ENCODE results near the gene MTHFD1L.

The MTHFD1L gene

GRCh38 chr6:150971219-150971618 lies 105.7 kb downstream of the MTHFD1L start:
- H3K36me3 ChIP-seq (ENCODE audit: control insufficient read depth in 1 of 2, insufficient read depth in 2 of 2, low read length in 2 of 2) = peaks cover 12 to 18% of the 10 kb centered on the region in 2 donors
- no peaks in the 10 kb centered on the region for H3K27me3 ChIP-seq (ENCODE audit: low read depth, low read length)
- no peak overlapping the region for H3K4me3 ChIP-seq (ENCODE audit: low read depth in 1 of 2, low read length in 2 of 2)
- H3K27ac ChIP-seq (ENCODE audit: low read length) = no peak overlapping the region
- H3K4me1 ChIP-seq (ENCODE audit: control insufficient read depth in 1 of 2, insufficient read depth in 2 of 2, low read length in 2 of 2) = no peaks in the 10 kb centered on the region
- H3K9me3 ChIP-seq (ENCODE audit: control insufficient read depth in 1 of 2, low read length in 2 of 2) = no peaks in the 10 kb centered on the region

GRCh38 chr6:150975136-150975535 lies 109.6 kb downstream of the MTHFD1L start:
- Histone ChIP-seq H3K27ac (ENCODE audit: low read length) (no peak overlapping the region), H3K4me3 (ENCODE audit: low read depth in 1 of 2, low read length in 2 of 2) (no peak overlapping the region), H3K36me3 (ENCODE audit: control insufficient read depth in 1 of 2, insufficient read depth in 2 of 2, low read length in 2 of 2) (peaks cover 12 to 18% of the 10 kb centered on the region in 2 donors), H3K9me3 (ENCODE audit: control insufficient read depth in 1 of 2, low read length in 2 of 2) (no peaks in the 10 kb centered on the region), H3K4me1 (ENCODE audit: control insufficient read depth in 1 of 2, insufficient read depth in 2 of 2, low read length in 2 of 2) (peaks cover 0 to 3% of the 10 kb centered on the region in 2 donors), H3K27me3 (ENCODE audit: low read depth, low read length) (no peaks in the 10 kb centered on the region)

- H3K4me1 ChIP-seq (ENCODE audit: control insufficient read depth in 1 of 2, insufficient read depth in 2 of 2, low read length in 2 of 2) = peaks cover 0 to 8% of the 10 kb centered on the region in 2 donors
- H3K27me3 ChIP-seq (ENCODE audit: low read depth, low read length) = no peaks in the 10 kb centered on the region
- peaks cover 3 to 17% of the 10 kb centered on the region in 2 donors for H3K36me3 ChIP-seq (ENCODE audit: control insufficient read depth in 1 of 2, insufficient read depth in 2 of 2, low read length in 2 of 2)
- no peak overlapping the region for H3K27ac ChIP-seq (ENCODE audit: low read length)
- no peaks in the 10 kb centered on the region for H3K9me3 ChIP-seq (ENCODE audit: control insufficient read depth in 1 of 2, low read length in 2 of 2)
- no peak overlapping the region for H3K4me3 ChIP-seq (ENCODE audit: low read depth in 1 of 2, low read length in 2 of 2)
Measured at GRCh38 chr6:150977281-150977680, 111.8 kb downstream of the MTHFD1L start.

GRCh38 chr6:150978624-150979023 lies 113.1 kb downstream of the MTHFD1L start:
- H3K9me3 ChIP-seq (ENCODE audit: control insufficient read depth in 1 of 2, low read length in 2 of 2) = no peaks in the 10 kb centered on the region
- peaks cover 0 to 3% of the 10 kb centered on the region in 2 donors for H3K36me3 ChIP-seq (ENCODE audit: control insufficient read depth in 1 of 2, insufficient read depth in 2 of 2, low read length in 2 of 2)
- H3K4me3 ChIP-seq (ENCODE audit: low read depth in 1 of 2, low read length in 2 of 2) = no peak overlapping the region
- no peaks in the 10 kb centered on the region for H3K27me3 ChIP-seq (ENCODE audit: low read depth, low read length)
- no peak overlapping the region for H3K27ac ChIP-seq (ENCODE audit: low read length)
- H3K4me1 ChIP-seq (ENCODE audit: control insufficient read depth in 1 of 2, insufficient read depth in 2 of 2, low read length in 2 of 2) = peaks cover 0 to 8% of the 10 kb centered on the region in 2 donors

GRCh38 chr6:150979826-150980350 lies 114.4 kb downstream of the MTHFD1L start:
- Histone ChIP-seq H3K9me3 (ENCODE audit: control insufficient read depth in 1 of 2, low read length in 2 of 2) (no peaks in the 10 kb centered on the region), H3K4me1 (ENCODE audit: control insufficient read depth in 1 of 2, insufficient read depth in 2 of 2, low read length in 2 of 2) (peaks cover 0 to 8% of the 10 kb centered on the region in 2 donors), H3K27ac (ENCODE audit: low read length) (no peak overlapping the region), H3K27me3 (ENCODE audit: low read depth, low read length) (no peaks in the 10 kb centered on the region), H3K4me3 (ENCODE audit: low read depth in 1 of 2, low read length in 2 of 2) (no peak overlapping the region), H3K36me3 (ENCODE audit: control insufficient read depth in 1 of 2, insufficient read depth in 2 of 2, low read length in 2 of 2) (no peaks in the 10 kb centered on the region)

- H3K4me3 ChIP-seq (ENCODE audit: low read depth in 1 of 2, low read length in 2 of 2) = no peak overlapping the region
- H3K27me3 ChIP-seq (ENCODE audit: low read depth, low read length) = no peaks in the 10 kb centered on the region
- no peaks in the 10 kb centered on the region for H3K36me3 ChIP-seq (ENCODE audit: control insufficient read depth in 1 of 2, insufficient read depth in 2 of 2, low read length in 2 of 2)
- H3K27ac ChIP-seq (ENCODE audit: low read length) = no peak overlapping the region
- no peaks in the 10 kb centered on the region for H3K9me3 ChIP-seq (ENCODE audit: control insufficient read depth in 1 of 2, low read length in 2 of 2)
- H3K4me1 ChIP-seq (ENCODE audit: control insufficient read depth in 1 of 2, insufficient read depth in 2 of 2, low read length in 2 of 2) = peaks cover 0 to 8% of the 10 kb centered on the region in 2 donors
Measured at GRCh38 chr6:150981095-150981494, 115.6 kb downstream of the MTHFD1L start.

- H3K9me3 ChIP-seq (ENCODE audit: control insufficient read depth in 1 of 2, low read length in 2 of 2) = no peaks in the 10 kb centered on the region
- H3K27ac ChIP-seq (ENCODE audit: low read length) = no peak overlapping the region
- no peaks in the 10 kb centered on the region for H3K36me3 ChIP-seq (ENCODE audit: control insufficient read depth in 1 of 2, insufficient read depth in 2 of 2, low read length in 2 of 2)
- no peaks in the 10 kb centered on the region for H3K27me3 ChIP-seq (ENCODE audit: low read depth, low read length)
- H3K4me1 ChIP-seq (ENCODE audit: control insufficient read depth in 1 of 2, insufficient read depth in 2 of 2, low read length in 2 of 2) = peaks cover 0 to 8% of the 10 kb centered on the region in 2 donors
- no peak overlapping the region for H3K4me3 ChIP-seq (ENCODE audit: low read depth in 1 of 2, low read length in 2 of 2)
Measured at GRCh38 chr6:150981669-150982068, 116.2 kb downstream of the MTHFD1L start.

- Histone ChIP-seq H3K36me3 (ENCODE audit: control insufficient read depth in 1 of 2, insufficient read depth in 2 of 2, low read length in 2 of 2) (no peaks in the 10 kb centered on the region), H3K4me3 (ENCODE audit: low read depth in 1 of 2, low read length in 2 of 2) (no peak overlapping the region), H3K9me3 (ENCODE audit: control insufficient read depth in 1 of 2, low read length in 2 of 2) (no peaks in the 10 kb centered on the region), H3K4me1 (ENCODE audit: control insufficient read depth in 1 of 2, insufficient read depth in 2 of 2, low read length in 2 of 2) (peaks cover 0 to 3% of the 10 kb centered on the region in 2 donors), H3K27me3 (ENCODE audit: low read depth, low read length) (no peaks in the 10 kb centered on the region), H3K27ac (ENCODE audit: low read length) (no peak overlapping the region)
Measured at GRCh38 chr6:150987371-150987828, 121.9 kb downstream of the MTHFD1L start.

GRCh38 chr6:150987855-150988464 lies 122.5 kb downstream of the MTHFD1L start:
- Histone ChIP-seq H3K27ac (ENCODE audit: low read length) (no peak overlapping the region), H3K4me3 (ENCODE audit: low read depth in 1 of 2, low read length in 2 of 2) (no peak overlapping the region), H3K9me3 (ENCODE audit: control insufficient read depth in 1 of 2, low read length in 2 of 2) (no peaks in the 10 kb centered on the region), H3K36me3 (ENCODE audit: control insufficient read depth in 1 of 2, insufficient read depth in 2 of 2, low read length in 2 of 2) (no peaks in the 10 kb centered on the region), H3K27me3 (ENCODE audit: low read depth, low read length) (no peaks in the 10 kb centered on the region), H3K4me1 (ENCODE audit: control insufficient read depth in 1 of 2, insufficient read depth in 2 of 2, low read length in 2 of 2) (peaks cover 0 to 3% of the 10 kb centered on the region in 2 donors)

- no peak overlapping the region for H3K27ac ChIP-seq (ENCODE audit: low read length)
- no peak overlapping the region for H3K4me3 ChIP-seq (ENCODE audit: low read depth in 1 of 2, low read length in 2 of 2)
- no peaks in the 10 kb centered on the region for H3K36me3 ChIP-seq (ENCODE audit: control insufficient read depth in 1 of 2, insufficient read depth in 2 of 2, low read length in 2 of 2)
- peaks cover 0 to 3% of the 10 kb centered on the region in 2 donors for H3K4me1 ChIP-seq (ENCODE audit: control insufficient read depth in 1 of 2, insufficient read depth in 2 of 2, low read length in 2 of 2)
- H3K9me3 ChIP-seq (ENCODE audit: control insufficient read depth in 1 of 2, low read length in 2 of 2) = no peaks in the 10 kb centered on the region
- no peaks in the 10 kb centered on the region for H3K27me3 ChIP-seq (ENCODE audit: low read depth, low read length)
Measured at GRCh38 chr6:150991487-150991886, 126.0 kb downstream of the MTHFD1L start.

- Histone ChIP-seq H3K4me3 (ENCODE audit: low read depth in 1 of 2, low read length in 2 of 2) (no peak overlapping the region), H3K36me3 (ENCODE audit: control insufficient read depth in 1 of 2, insufficient read depth in 2 of 2, low read length in 2 of 2) (no peaks in the 10 kb centered on the region), H3K9me3 (ENCODE audit: control insufficient read depth in 1 of 2, low read length in 2 of 2) (no peaks in the 10 kb centered on the region), H3K27me3 (ENCODE audit: low read depth, low read length) (no peaks in the 10 kb centered on the region), H3K27ac (ENCODE audit: low read length) (no peak overlapping the region), H3K4me1 (ENCODE audit: control insufficient read depth in 1 of 2, insufficient read depth in 2 of 2, low read length in 2 of 2) (peaks cover 0 to 3% of the 10 kb centered on the region in 2 donors)
Measured at GRCh38 chr6:150992262-150992661, 126.8 kb downstream of the MTHFD1L start.

- Histone ChIP-seq H3K27me3 (ENCODE audit: low read depth, low read length) (no peaks in the 10 kb centered on the region), H3K4me1 (ENCODE audit: control insufficient read depth in 1 of 2, insufficient read depth in 2 of 2, low read length in 2 of 2) (no peaks in the 10 kb centered on the region), H3K9me3 (ENCODE audit: control insufficient read depth in 1 of 2, low read length in 2 of 2) (no peaks in the 10 kb centered on the region), H3K27ac (ENCODE audit: low read length) (no peak overlapping the region), H3K4me3 (ENCODE audit: low read depth in 1 of 2, low read length in 2 of 2) (no peak overlapping the region), H3K36me3 (ENCODE audit: control insufficient read depth in 1 of 2, insufficient read depth in 2 of 2, low read length in 2 of 2) (no peaks in the 10 kb centered on the region)
Measured at GRCh38 chr6:150992703-150993102, 127.2 kb downstream of the MTHFD1L start.
